ENCODE results near the gene GLDN.

GLDN gene

GRCh38 chr15:51448622-51449399, 107.4 kb downstream of the GLDN start:
- DNase-seq: no peak

DNA sequence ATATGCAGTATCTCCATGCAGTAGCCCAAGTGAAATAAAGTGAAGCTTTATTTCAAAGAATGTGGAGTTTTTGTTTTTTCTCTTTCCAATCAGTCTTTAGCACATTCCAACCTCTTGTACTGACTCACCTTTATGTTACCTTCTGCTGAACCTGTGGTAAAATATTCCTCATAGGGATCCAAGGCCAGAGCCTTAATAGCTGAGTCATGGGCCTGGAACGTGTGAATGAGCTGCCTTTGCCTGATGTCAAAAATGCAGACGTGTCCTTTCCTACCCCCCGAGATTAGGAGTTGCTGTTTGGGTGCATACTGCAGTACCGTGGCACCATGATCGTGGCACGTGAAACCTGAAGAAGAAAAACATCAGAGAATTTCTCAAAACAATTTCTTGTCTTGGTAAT, 108.5 kb downstream of the GLDN start:
- DNase-seq: no peak

Measured in GDM1 (cell line).